Spleen (tissue), 11 donors: Measurements from ENCODE around the gene TCTN3. TPM values are rescaled to one million over a fixed set of nuclear protein-coding genes. Genes with fewer than 3 reads are reported as not detected.

ENCODE experiments used
- DNase-seq: peaks from one replicate; pipeline ENCODE4 v3.0.0-alpha.2; 2020
- H3K27ac ChIP-seq, 8 donors: fragments of 200-600 bp; sonication (generic) in 7 of 8; 1 replicate in 4 of 8; 2 replicates in 4 of 8; pipeline versions ENCODE4 v1.5.0 to v1.8.0; 2016 to 2021; ENCODE audit warnings: inconsistent platforms in 4 of 8, mild to moderate bottlenecking in 4 of 8, moderate library complexity in 1 of 8
- H3K27me3 ChIP-seq, 7 donors: fragments of 200-600 bp; sonication (generic) in 6 of 7; replicated peaks in 1 of 7; 1 replicate in 4 of 7; 2 replicates in 3 of 7; pipeline versions ENCODE4 v1.5.0 to v1.8.0; 2016 to 2021; ENCODE audit warnings: inconsistent platforms in 3 of 7, mild to moderate bottlenecking in 1 of 7
- H3K36me3 ChIP-seq, 6 donors: fragments of 200-600 bp; sonication (generic) in 5 of 6; 1 replicate in 4 of 6; 2 replicates in 2 of 6; pipeline versions ENCODE4 v1.5.0 to v1.8.0; 2016 to 2021; ENCODE audit warnings: inconsistent platforms in 2 of 6
- H3K4me1 ChIP-seq, 6 donors: fragments of 200-600 bp; sonication (generic) in 5 of 6; 1 replicate in 3 of 6; 2 replicates in 3 of 6; pipeline versions ENCODE4 v1.5.0 to v1.8.0; 2016 to 2021; ENCODE audit warnings: inconsistent platforms in 3 of 6
- H3K4me3 ChIP-seq, 8 donors: fragments of 200-600 bp; sonication (generic) in 7 of 8; 1 replicate in 4 of 8; 2 replicates in 4 of 8; pipeline versions ENCODE4 v1.5.0 to v1.8.0; 2016 to 2021; ENCODE audit warnings: inconsistent platforms in 4 of 8, mild to moderate bottlenecking in 4 of 8, moderate library complexity in 2 of 8
- H3K9me3 ChIP-seq, 8 donors: fragments of 200-600 bp; sonication (generic) in 7 of 8; 1 replicate in 4 of 8; 2 replicates in 4 of 8; pipeline versions ENCODE4 v1.5.0 to v1.8.0; 2016 to 2021; ENCODE audit warnings: inconsistent platforms in 4 of 8
- POLR2A ChIP-seq, 3 donors: fragments of 450-650 bp; IDR thresholded peaks; one replicate each; pipeline ENCODE4 v1.5.1; 2017; ENCODE audit warnings: antibody characterized with exemption in 3 of 3, mild to moderate bottlenecking in 1 of 3
- POLR2AphosphoS5 ChIP-seq, 3 donors: sonication (generic); formaldehyde crosslinking; IDR thresholded peaks; one replicate each; pipeline ENCODE4 v1.5.1; 2017; ENCODE audit warnings: antibody characterized with exemption in 3 of 3
- WGBS, 5 donors: extraction: QIAGEN DNeasy Blood & Tissue Kit in 3 of 5; methylation state at CpG; one replicate each; pipeline versions ENCODE4 v1.1.5 to v1.1.7; 2013 to 2018; 5-methylcytosine and 5-hydroxymethylcytosine counted together
- intact Hi-C: fragments of 100-400 bp; cut with DNase I; formaldehyde crosslinking; loops from one replicate; pipeline ENCODE4 v1.15.0; 2023; ENCODE audit warnings: low total_unique reads
- polyA plus RNA-seq, 3 donors: library from polyadenylated mRNA; stranded (reverse); fragments of 200-250 nt; gene quantifications; one replicate each; pipeline ENCODE4 v1.2.1, GENCODE V29; 2013
- total RNA-seq, 7 donors: library from RNA; depleted of rRNA in 3 of 7; stranded (reverse); fragments of >200 nt in 3 of 7; fragmentation: NEBNext Ultra II Directional in 4 of 7; extraction: Animal tissue kit (Norgen Biotek cat#: 25700) in 4 of 7; gene quantifications; one replicate each; pipeline versions ENCODE4 v1.1.0 to v1.2.1, GENCODE V29; 2016 to 2021
- TF ChIP-seq, protein P1 (sequence below), 11 experiments: fragments of 200-600 bp in 7 of 11; fragments of 450-650 bp in 4 of 11; sonication (generic) in 4 of 11; IDR thresholded peaks in 8 of 11; conservative IDR thresholded peaks in 3 of 11; 1 replicate in 7 of 11; 2 replicates in 4 of 11; pipeline versions ENCODE4 v1.4.0 to v1.8.0; 2016 to 2021; ENCODE audit warnings: antibody characterized with exemption in 11 of 11, inconsistent platforms in 4 of 11, mild to moderate bottlenecking in 1 of 11
- donor health status: healthy with polysubstance abuse.
- donor health status: DM: no; HTN: no; CAD: no; lungs with moderate emphysema.
- donor health status: DM: no; HTN: no; CAD: no.
- donor health status: Bipolar disorder and iron deficiency.
- donor health status: healthy.
- donor health status: DM: no; HTN: no; CAD: no.
- donor health status: DM: yes; HTN: yes; CAD: no.

TCTN3 gene
- total and polyA plus RNA-seq, 10 donors, result 10.9 to 25.7 (median 23.1) TPM

DNA sequence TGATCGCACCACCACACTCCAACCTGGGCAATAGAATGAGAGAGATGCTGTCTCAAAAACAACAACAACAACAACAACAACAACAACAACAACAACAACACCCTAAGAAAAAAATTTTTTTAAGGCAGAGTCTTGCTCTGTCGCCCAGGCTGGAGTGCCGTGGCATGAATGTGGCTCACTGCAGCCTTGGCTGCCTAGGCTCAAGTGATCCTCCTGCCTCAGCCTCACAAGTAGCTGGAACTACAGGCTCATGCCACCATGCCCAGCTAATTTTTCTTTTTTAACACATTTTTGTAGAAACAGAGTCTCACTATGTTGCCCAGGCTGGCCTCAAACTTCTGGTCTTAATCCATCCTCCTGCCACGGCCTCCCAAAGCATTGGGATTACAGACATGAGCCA lies 55.8 kb downstream of the TCTN3 start:
- Histone ChIP-seq H3K36me3 (peaks cover 0 to 100% (median 74%) of the 10 kb centered on the region in 6 donors), H3K4me3 (no peak overlapping the region), H3K27ac (no peak overlapping the region), H3K9me3 (no peaks in the 10 kb centered on the region), H3K27me3 (no peaks in the 10 kb centered on the region), H3K4me1 (no peaks in the 10 kb centered on the region)
- no peak for DNase-seq
- intact Hi-C loops, result no loop called here
- WGBS, 5 donors, result 92 to 100% (median 99%) methylated on average over 4 of the region's 4 CpGs
- TF ChIP-seq, protein P1, sequence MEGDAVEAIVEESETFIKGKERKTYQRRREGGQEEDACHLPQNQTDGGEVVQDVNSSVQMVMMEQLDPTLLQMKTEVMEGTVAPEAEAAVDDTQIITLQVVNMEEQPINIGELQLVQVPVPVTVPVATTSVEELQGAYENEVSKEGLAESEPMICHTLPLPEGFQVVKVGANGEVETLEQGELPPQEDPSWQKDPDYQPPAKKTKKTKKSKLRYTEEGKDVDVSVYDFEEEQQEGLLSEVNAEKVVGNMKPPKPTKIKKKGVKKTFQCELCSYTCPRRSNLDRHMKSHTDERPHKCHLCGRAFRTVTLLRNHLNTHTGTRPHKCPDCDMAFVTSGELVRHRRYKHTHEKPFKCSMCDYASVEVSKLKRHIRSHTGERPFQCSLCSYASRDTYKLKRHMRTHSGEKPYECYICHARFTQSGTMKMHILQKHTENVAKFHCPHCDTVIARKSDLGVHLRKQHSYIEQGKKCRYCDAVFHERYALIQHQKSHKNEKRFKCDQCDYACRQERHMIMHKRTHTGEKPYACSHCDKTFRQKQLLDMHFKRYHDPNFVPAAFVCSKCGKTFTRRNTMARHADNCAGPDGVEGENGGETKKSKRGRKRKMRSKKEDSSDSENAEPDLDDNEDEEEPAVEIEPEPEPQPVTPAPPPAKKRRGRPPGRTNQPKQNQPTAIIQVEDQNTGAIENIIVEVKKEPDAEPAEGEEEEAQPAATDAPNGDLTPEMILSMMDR (IDR thresholded peaks at IDR 0.05 in 8 of 11, conservative IDR thresholded peaks at IDR 0.05 in 3 of 11), result no peak
- no peak for TF ChIP-seq POLR2AphosphoS5 (IDR thresholded peaks at IDR 0.05)
- no peak for TF ChIP-seq POLR2A (IDR thresholded peaks at IDR 0.05)

DNA sequence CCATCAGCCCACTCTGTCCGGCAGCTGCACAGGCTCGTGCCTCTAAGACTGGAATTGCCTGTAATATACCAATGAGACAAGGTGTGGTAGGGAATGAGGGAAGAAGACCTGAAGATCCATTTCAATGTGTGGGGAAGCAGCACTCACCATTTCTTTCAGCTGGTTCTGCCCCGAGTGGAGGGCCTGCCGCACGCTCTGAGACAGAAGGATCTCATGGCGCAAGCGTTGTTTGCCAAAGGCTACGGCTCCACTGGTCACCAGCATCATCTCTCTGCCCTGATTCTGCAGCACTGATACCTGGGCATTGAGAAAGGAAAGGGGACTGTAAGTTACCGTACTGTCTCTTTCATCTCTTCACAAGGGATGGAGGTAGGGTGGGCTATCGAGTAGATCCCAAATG lies 56.6 kb downstream of the TCTN3 start:
- H3K9me3 ChIP-seq, result no peaks in the 10 kb centered on the region
- no peak overlapping the region for H3K27ac ChIP-seq
- H3K36me3 ChIP-seq, result peaks cover 0 to 100% (median 74%) of the 10 kb centered on the region in 6 donors
- WGBS, 5 donors, result 96 to 99% (median 97%) methylated on average over 10 of the region's 10 CpGs
- DNase-seq, result no peak
- intact Hi-C loops, result no loop called here
- H3K4me1 ChIP-seq, result no peaks in the 10 kb centered on the region
- H3K27me3 ChIP-seq, result no peaks in the 10 kb centered on the region
- TF ChIP-seq POLR2AphosphoS5 (IDR thresholded peaks at IDR 0.05) (no peak), POLR2A (IDR thresholded peaks at IDR 0.05) (no peak)
- TF ChIP-seq, protein P1 (IDR thresholded peaks at IDR 0.05 in 8 of 11, conservative IDR thresholded peaks at IDR 0.05 in 3 of 11), result no peak
- no peak overlapping the region for H3K4me3 ChIP-seq

DNA sequence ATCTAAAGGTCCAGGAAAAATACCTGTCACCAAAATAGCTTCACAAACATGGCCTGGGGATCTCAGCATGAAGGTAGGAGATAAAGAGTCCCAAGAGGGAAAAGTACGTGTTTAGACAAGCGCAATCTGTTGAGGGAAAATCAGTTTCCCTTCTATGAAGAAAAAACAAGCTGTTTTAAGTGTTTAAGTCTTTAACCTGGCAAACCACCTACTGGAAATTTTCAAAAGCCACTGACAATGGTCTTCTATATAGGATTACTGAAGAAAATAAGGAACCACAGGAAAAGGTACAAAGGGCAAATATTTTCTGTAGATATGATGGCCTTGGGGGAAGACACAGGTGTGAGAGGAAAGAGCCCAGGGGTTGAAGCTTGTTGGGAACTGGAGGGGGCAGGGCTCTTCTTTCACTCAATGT lies 58.4 kb downstream of the TCTN3 start:
- Histone ChIP-seq H3K27ac (no peak overlapping the region), H3K27me3 (no peaks in the 10 kb centered on the region), H3K4me1 (no peaks in the 10 kb centered on the region), H3K36me3 (peaks cover 0 to 100% (median 65%) of the 10 kb centered on the region in 6 donors), H3K9me3 (no peaks in the 10 kb centered on the region), H3K4me3 (no peak overlapping the region)
- 89 to 100% (median 95%) methylated on average over 2 of the region's 2 CpGs for WGBS, 5 donors
- intact Hi-C loops, result no loop called here
- TF ChIP-seq, protein P1 (IDR thresholded peaks at IDR 0.05 in 8 of 11, conservative IDR thresholded peaks at IDR 0.05 in 3 of 11), result no peak
- TF ChIP-seq POLR2A (IDR thresholded peaks at IDR 0.05) (no peak), POLR2AphosphoS5 (IDR thresholded peaks at IDR 0.05) (no peak)
- DNase-seq, result no peak

DNA sequence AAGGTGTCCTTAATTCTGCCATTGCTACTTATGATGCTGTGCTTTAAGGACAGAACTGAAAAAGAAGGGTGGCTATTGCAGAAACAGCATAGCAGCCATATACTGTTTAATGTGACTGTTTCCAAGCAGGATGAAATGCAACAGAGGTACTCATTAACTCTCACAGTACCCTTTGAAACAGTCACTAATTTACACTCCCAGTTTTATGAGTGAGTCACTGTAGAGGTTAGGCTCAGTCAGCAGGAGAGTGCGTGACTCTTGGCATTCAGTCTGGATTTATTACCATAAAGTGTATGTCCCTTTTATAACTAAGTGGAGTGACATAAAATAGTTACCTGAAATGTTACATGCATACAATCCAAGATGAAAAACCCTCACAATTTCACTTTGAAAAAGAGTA lies 64.9 kb downstream of the TCTN3 start:
- 97 to 100% (median 98%) methylated on average over 1 of the region's 1 CpG for WGBS, 5 donors
- intact Hi-C loops, result no loop called here
- no peak for TF ChIP-seq POLR2AphosphoS5 (IDR thresholded peaks at IDR 0.05)
- TF ChIP-seq POLR2A (IDR thresholded peaks at IDR 0.05), result no peak
- TF ChIP-seq, protein P1 (IDR thresholded peaks at IDR 0.05 in 8 of 11, conservative IDR thresholded peaks at IDR 0.05 in 3 of 11), result no peak
- no peak for DNase-seq
- no peaks in the 10 kb centered on the region for H3K27me3 ChIP-seq
- H3K4me3 ChIP-seq, result no peak overlapping the region
- no peaks in the 10 kb centered on the region for H3K4me1 ChIP-seq
- H3K9me3 ChIP-seq, result no peaks in the 10 kb centered on the region
- no peak overlapping the region for H3K27ac ChIP-seq
- H3K36me3 ChIP-seq, result peaks cover 0 to 100% (median 67%) of the 10 kb centered on the region in 6 donors
